ENCODE results near the gene TNFAIP3. TPM values are rescaled to one million over a fixed set of nuclear protein-coding genes. Genes with fewer than 3 reads are reported as not detected.
"Not testable (repeated sequence)": the region's sequence is repeated elsewhere in the genome, so short reads cannot be mapped to it uniquely, and the experiment has no call there.

The TNFAIP3 gene
- polyA plus RNA-seq, 1 donor, result 15.5 TPM

- not testable (repeated sequence) for DNase-seq (ENCODE audit: low read depth)
Measured at GRCh38 chr6:137844773-137845172, 22.3 kb upstream of the TNFAIP3 start.

- DNase-seq (ENCODE audit: low read depth), result no peak
Measured at GRCh38 chr6:137845460-137845859, 21.6 kb upstream of the TNFAIP3 start.

- no peak for DNase-seq (ENCODE audit: low read depth)
Measured at GRCh38 chr6:137846274-137846673, 20.8 kb upstream of the TNFAIP3 start.

- DNase-seq (ENCODE audit: low read depth), result no peak
Measured at GRCh38 chr6:137846772-137847313, 20.2 kb upstream of the TNFAIP3 start.

GRCh38 chr6:137847748-137848147 lies 19.3 kb upstream of the TNFAIP3 start:
- DNase-seq (ENCODE audit: low read depth), result no peak

GRCh38 chr6:137848672-137849071 lies 18.4 kb upstream of the TNFAIP3 start:
- no peak for DNase-seq (ENCODE audit: low read depth)

- DNase-seq (ENCODE audit: low read depth), result no peak
Measured at GRCh38 chr6:137849181-137849980, 17.7 kb upstream of the TNFAIP3 start.

GRCh38 chr6:137849981-137850714 lies 16.9 kb upstream of the TNFAIP3 start:
- DNase-seq (ENCODE audit: low read depth), result no peak

- DNase-seq (ENCODE audit: low read depth), result no peak
Measured at GRCh38 chr6:137850816-137851602, 16.1 kb upstream of the TNFAIP3 start.

- DNase-seq (ENCODE audit: low read depth), result no peak
Measured at GRCh38 chr6:137851669-137852068, 15.4 kb upstream of the TNFAIP3 start.

GRCh38 chr6:137852346-137852745 lies 14.7 kb upstream of the TNFAIP3 start:
- no peak for DNase-seq (ENCODE audit: low read depth)

GRCh38 chr6:137852811-137853210 lies 14.2 kb upstream of the TNFAIP3 start:
- no peak for DNase-seq (ENCODE audit: low read depth)

GRCh38 chr6:137853569-137854213 lies 13.4 kb upstream of the TNFAIP3 start:
- no peak for DNase-seq (ENCODE audit: low read depth)

GRCh38 chr6:137856138-137856898 lies 10.7 kb upstream of the TNFAIP3 start:
- no peak for DNase-seq (ENCODE audit: low read depth)

GRCh38 chr6:137859025-137859424 lies 8.0 kb upstream of the TNFAIP3 start:
- DNase-seq (ENCODE audit: low read depth), result no peak

GRCh38 chr6:137860394-137861005 lies 6.6 kb upstream of the TNFAIP3 start:
- DNase-seq (ENCODE audit: low read depth), result no peak

GRCh38 chr6:137861550-137862337 lies 5.3 kb upstream of the TNFAIP3 start:
- DNase-seq (ENCODE audit: low read depth), result no peak

- no peak for DNase-seq (ENCODE audit: low read depth)
Measured at GRCh38 chr6:137862419-137863090, 4.5 kb upstream of the TNFAIP3 start.

Measured in forelimb muscle (tissue), 1 donor.